Measurements from ENCODE around the gene AMPD2.
"Not testable (repeated sequence)": the region's sequence is repeated elsewhere in the genome, so short reads cannot be mapped to it uniquely, and the experiment has no call there.

The AMPD2 gene

DNA sequence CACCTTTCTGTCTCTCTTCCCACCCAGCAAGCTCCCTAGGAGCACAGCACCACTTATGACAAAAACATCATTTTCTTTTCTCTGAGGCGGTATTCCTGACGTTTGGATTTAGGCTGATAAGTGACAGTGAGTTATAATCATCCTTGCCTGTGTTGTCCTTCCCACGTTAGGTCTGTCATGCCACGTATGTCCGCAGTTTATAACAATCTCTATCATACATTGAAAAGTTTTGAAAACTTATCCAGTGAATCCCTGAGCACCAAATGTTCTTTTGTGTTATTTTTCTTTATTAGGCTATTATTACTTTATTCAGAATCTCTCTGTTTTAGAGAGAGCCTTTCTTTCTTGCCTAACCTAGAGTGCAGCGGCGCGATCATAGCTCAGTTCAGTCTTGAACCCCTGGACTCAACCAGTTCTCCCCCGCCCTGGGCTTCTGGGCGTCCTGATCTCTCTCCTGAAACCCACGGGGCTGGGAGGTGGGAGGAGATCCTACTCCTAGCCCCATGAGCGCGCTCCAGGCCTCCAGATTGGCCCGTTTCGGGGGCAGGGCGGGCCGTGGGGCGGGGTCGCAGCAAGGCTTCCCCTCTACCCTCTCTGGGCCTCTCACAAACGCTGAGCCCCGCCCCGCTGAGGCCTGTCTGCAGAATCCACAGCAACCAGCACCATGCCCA, 48.0 kb downstream of the AMPD2 start, which contains the start of gene GSTM2:
GSTM2 (plus strand) TSS at position 606 of the 671 bp plus-strand sequence; CDS start at position 665, 59 bp downstream.
- DNase-seq (ENCODE audit: insufficient read length, low spot score) (peak; percentile 50), FAIRE-seq (no peak)
- TF ChIP-seq, protein P1, sequence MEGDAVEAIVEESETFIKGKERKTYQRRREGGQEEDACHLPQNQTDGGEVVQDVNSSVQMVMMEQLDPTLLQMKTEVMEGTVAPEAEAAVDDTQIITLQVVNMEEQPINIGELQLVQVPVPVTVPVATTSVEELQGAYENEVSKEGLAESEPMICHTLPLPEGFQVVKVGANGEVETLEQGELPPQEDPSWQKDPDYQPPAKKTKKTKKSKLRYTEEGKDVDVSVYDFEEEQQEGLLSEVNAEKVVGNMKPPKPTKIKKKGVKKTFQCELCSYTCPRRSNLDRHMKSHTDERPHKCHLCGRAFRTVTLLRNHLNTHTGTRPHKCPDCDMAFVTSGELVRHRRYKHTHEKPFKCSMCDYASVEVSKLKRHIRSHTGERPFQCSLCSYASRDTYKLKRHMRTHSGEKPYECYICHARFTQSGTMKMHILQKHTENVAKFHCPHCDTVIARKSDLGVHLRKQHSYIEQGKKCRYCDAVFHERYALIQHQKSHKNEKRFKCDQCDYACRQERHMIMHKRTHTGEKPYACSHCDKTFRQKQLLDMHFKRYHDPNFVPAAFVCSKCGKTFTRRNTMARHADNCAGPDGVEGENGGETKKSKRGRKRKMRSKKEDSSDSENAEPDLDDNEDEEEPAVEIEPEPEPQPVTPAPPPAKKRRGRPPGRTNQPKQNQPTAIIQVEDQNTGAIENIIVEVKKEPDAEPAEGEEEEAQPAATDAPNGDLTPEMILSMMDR (IDR thresholded peaks at IDR 0.05; ENCODE audit: insufficient read depth, missing control alignments): no peak

DNA sequence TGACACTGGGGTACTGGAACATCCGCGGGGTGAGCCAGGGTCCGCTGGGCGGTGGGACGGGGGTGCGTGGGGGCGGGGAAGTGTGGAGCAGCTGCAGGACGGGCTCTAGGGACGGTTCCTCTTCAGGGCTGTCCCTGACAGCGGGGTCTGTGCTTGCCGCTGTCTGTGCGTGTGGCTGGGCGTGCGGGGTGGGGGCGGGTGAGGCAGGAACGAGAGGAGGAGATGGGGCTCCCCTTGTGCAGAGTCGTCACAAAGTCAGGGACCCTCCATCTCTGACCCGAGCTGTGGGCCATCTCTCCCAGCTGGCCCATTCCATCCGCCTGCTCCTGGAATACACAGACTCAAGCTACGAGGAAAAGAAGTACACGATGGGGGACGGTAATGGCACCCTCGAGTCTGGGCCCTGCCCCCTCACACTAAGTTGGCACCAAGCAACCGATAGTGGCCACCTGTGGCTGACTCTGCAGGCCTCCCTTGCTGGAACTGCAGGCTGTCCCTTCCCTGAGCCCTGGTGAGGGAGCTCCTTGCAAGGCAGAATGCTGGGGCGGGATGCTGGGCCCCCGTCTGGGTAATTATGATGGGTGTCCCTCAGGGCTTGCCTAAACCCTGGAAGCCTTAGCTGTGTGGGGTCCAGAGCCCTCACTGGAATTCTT, 48.6 kb downstream of the AMPD2 start:
- TF ChIP-seq, protein P1 (IDR thresholded peaks at IDR 0.05; ENCODE audit: insufficient read depth, missing control alignments): no peak
- no peak for FAIRE-seq

GRCh38 chr1:109669246-109669948, 49.8 kb downstream of the AMPD2 start:
- TF ChIP-seq, protein P1 (IDR thresholded peaks at IDR 0.05; ENCODE audit: insufficient read depth, missing control alignments): no peak
- no peak for DNase-seq (ENCODE audit: insufficient read length, low spot score)
- no peak for FAIRE-seq

More for the DNA sequence above, 48.6 kb downstream of the AMPD2 start:
- no peak for DNase-seq (ENCODE audit: insufficient read length, low spot score)

- not testable (repeated sequence) for FAIRE-seq; DNase-seq (ENCODE audit: insufficient read length, low spot score)
These were observed 50.3 kb downstream of the AMPD2 start for GRCh38 chr1:109669949-109670302.

DNA sequence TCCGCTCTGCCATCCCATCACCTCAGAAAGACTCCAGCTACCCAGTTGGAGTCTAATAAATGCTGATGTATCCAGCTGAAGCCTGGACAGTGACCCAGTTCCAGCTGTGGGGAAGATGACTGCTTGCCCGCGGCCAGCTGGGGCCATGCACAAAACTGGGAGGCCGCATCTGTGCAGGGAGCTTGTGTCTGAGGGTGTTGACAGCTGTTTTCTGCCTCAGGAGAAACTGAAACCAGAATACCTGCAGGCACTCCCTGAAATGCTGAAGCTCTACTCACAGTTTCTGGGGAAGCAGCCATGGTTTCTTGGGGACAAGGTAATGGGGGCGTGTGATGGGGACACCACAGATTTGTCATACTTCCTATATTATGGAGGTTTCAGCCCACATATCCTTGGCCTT, 51.4 kb downstream of the AMPD2 start:
- no peak for FAIRE-seq
- TF ChIP-seq, protein P1 (IDR thresholded peaks at IDR 0.05; ENCODE audit: insufficient read depth, missing control alignments): no peak
- DNase-seq (ENCODE audit: insufficient read length, low spot score): no peak

DNA sequence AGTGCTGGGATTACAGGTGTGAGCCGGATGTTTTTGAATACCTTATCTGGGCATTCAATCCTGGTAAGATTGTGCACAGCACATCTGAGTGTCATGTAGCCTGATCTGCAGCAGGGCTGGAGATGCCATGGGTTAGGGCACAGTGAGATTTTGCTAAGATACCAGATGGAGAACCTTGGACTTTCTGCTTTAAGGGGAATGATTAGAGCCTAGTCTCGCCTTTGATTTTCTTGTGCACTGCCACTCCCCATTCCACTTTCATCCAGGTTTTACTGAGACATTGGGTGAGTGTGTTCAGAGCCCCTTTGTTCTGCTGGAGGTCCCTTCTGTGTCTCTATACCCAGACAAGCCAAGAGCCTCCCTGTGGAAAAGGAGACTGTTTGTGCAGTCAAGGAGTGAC, 54.2 kb downstream of the AMPD2 start:
- not testable (repeated sequence) for FAIRE-seq; DNase-seq (ENCODE audit: insufficient read length, low spot score)

- DNase-seq (ENCODE audit: insufficient read length, low spot score); FAIRE-seq: not testable (repeated sequence)
These were observed 57.2 kb downstream of the AMPD2 start for GRCh38 chr1:109676683-109677381.

GRCh38 chr1:109677459-109677858, 57.8 kb downstream of the AMPD2 start:
- TF ChIP-seq, protein P1 (IDR thresholded peaks at IDR 0.05; ENCODE audit: insufficient read depth, missing control alignments): no peak
- FAIRE-seq: no peak

DNA sequence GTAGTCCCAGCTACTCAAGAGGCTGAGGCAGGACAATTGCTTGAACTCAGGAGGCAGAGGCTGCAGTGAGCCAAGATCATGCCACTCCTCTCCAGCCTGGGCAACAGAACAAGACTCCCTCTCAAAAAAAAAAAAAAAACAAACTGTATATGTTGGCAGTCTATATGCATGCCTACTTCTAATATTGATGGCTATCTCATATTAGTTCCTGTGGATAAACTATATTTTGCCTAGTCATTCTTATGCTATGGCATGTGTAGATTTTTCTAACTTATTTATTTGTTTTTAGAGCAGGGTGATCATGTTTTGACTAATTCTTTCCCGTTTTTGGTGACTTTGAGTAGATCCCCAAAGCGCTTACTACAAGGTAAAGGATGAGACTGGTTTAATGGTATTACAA, 59.0 kb downstream of the AMPD2 start:
- not testable (repeated sequence) for DNase-seq (ENCODE audit: insufficient read length, low spot score); FAIRE-seq

More at GRCh38 chr1:109677459-109677858, 57.8 kb downstream of the AMPD2 start:
- no peak for DNase-seq (ENCODE audit: insufficient read length, low spot score)
